ENCODE measurements around the gene RNF225.
"Not testable (repeated sequence)": the region's sequence is repeated elsewhere in the genome, so short reads cannot be mapped to it uniquely, and the experiment has no call there.

Gene RNF225

GRCh38 chr19:58368561-58369360 lies 26.7 kb upstream of the RNF225 start:
- Histone ChIP-seq H3K27ac (no peak overlapping the region), H3K27me3 (replicated peaks) (no peaks in the 10 kb centered on the region), H3K36me3 (replicated peaks) (no peaks in the 10 kb centered on the region), H3K4me3 (ENCODE audit: low read depth, low read length) (no peak overlapping the region)
- no peak for DNase-seq
- in situ Hi-C loops (cut with HindIII; ENCODE audit: low pct_ligation_motif_present, low sequenced_read_pairs) = no loop called here
- no peak for TF ChIP-seq CTCF (IDR thresholded peaks at IDR 0.05; ENCODE audit: low read depth, low read length, missing control alignments)

- Histone ChIP-seq H3K4me3 (ENCODE audit: low read depth, low read length) (no peak overlapping the region), H3K36me3 (replicated peaks) (no peaks in the 10 kb centered on the region), H3K27me3 (replicated peaks) (no peaks in the 10 kb centered on the region), H3K27ac (no peak overlapping the region)
- in situ Hi-C loops (cut with HindIII; ENCODE audit: low pct_ligation_motif_present, low sequenced_read_pairs) = no loop called here
- TF ChIP-seq CTCF (IDR thresholded peaks at IDR 0.05; ENCODE audit: low read depth, low read length, missing control alignments) = peak; percentile 42
- no peak for DNase-seq
Observed at GRCh38 chr19:58372311-58373133, 22.9 kb upstream of the RNF225 start.

- in situ Hi-C loops (cut with HindIII; ENCODE audit: low pct_ligation_motif_present, low sequenced_read_pairs) = no loop called here
- Histone ChIP-seq H3K36me3 (replicated peaks) (no peaks in the 10 kb centered on the region), H3K27me3 (replicated peaks) (no peaks in the 10 kb centered on the region), H3K4me3 (ENCODE audit: low read depth, low read length) (no peak overlapping the region), H3K27ac (no peak overlapping the region)
- no peak for DNase-seq
- no peak for TF ChIP-seq CTCF (IDR thresholded peaks at IDR 0.05; ENCODE audit: low read depth, low read length, missing control alignments)
Observed at GRCh38 chr19:58374200-58374599, 21.3 kb upstream of the RNF225 start.

- in situ Hi-C loops (cut with HindIII; ENCODE audit: low pct_ligation_motif_present, low sequenced_read_pairs) = not testable (repeated sequence)
Observed at GRCh38 chr19:58376724-58377123, 18.7 kb upstream of the RNF225 start.

GRCh38 chr19:58379246-58379645 lies 16.2 kb upstream of the RNF225 start:
- H3K27me3 ChIP-seq (replicated peaks) = no peaks in the 10 kb centered on the region
- in situ Hi-C loops (cut with HindIII; ENCODE audit: low pct_ligation_motif_present, low sequenced_read_pairs) = no loop called here
- DNase-seq = no peak
- H3K36me3 ChIP-seq (replicated peaks) = no peaks in the 10 kb centered on the region
- no peak for TF ChIP-seq CTCF (IDR thresholded peaks at IDR 0.05; ENCODE audit: low read depth, low read length, missing control alignments)
- H3K27ac ChIP-seq = no peak overlapping the region
- no peak overlapping the region for H3K4me3 ChIP-seq (ENCODE audit: low read depth, low read length)

More at GRCh38 chr19:58376724-58377123, 18.7 kb upstream of the RNF225 start:
- DNase-seq; H3K36me3 ChIP-seq (replicated peaks); H3K4me3 ChIP-seq (ENCODE audit: low read depth, low read length); H3K27ac ChIP-seq; H3K27me3 ChIP-seq (replicated peaks): not testable (repeated sequence)

GRCh38 chr19:58380037-58380661 lies 15.3 kb upstream of the RNF225 start:
- no peaks in the 10 kb centered on the region for H3K27me3 ChIP-seq (replicated peaks)
- no peak for TF ChIP-seq CTCF (IDR thresholded peaks at IDR 0.05; ENCODE audit: low read depth, low read length, missing control alignments)
- peak; percentile 18 for DNase-seq
- in situ Hi-C loops (cut with HindIII; ENCODE audit: low pct_ligation_motif_present, low sequenced_read_pairs) = no loop called here
- peak overlapping the region; percentile 77 for H3K4me3 ChIP-seq (ENCODE audit: low read depth, low read length)
- H3K27ac ChIP-seq = peak overlapping the region; percentile 67
- H3K36me3 ChIP-seq (replicated peaks) = no peaks in the 10 kb centered on the region
